DOHH2 (cell line): ENCODE measurements around the gene CACNG8.

Source experiments
- H3F3A ChIP-seq: fragments of 200-600 bp; sonication (generic), shearing (Covaris generic); 2 replicates; pipeline ENCODE4 v1.6.0; 2016; ENCODE audit warnings: antibody characterized with exemption, mild to moderate bottlenecking; ENCODE audit not compliant: control insufficient read depth, insufficient read depth
- H3K27ac ChIP-seq: fragments of 200-600 bp; sonication (generic); 2 replicates; pipeline ENCODE4 v1.5.1; 2014; ENCODE audit warnings: low read depth, mild to moderate bottlenecking, low read length, moderate library complexity
- H3K27me3 ChIP-seq: fragments of 200-600 bp; sonication (generic); 2 replicates; pipeline ENCODE4 v1.6.1; 2014; ENCODE audit warnings: mild to moderate bottlenecking, low read length, mixed read lengths; ENCODE audit not compliant: control insufficient read depth
- H3K36me3 ChIP-seq: fragments of 200-600 bp; sonication (generic); 2 replicates; pipeline ENCODE4 v1.6.1; 2014; ENCODE audit warnings: mild to moderate bottlenecking, low read length, moderate library complexity, mixed read lengths; ENCODE audit not compliant: control insufficient read depth
- H3K4me1 ChIP-seq: fragments of 200-600 bp; sonication (generic); 2 replicates; pipeline ENCODE4 v1.6.1; 2014; ENCODE audit warnings: mild to moderate bottlenecking, low read length, mixed read lengths; ENCODE audit not compliant: control insufficient read depth
- H3K4me2 ChIP-seq: fragments of 200-600 bp; sonication (generic); 2 replicates; pipeline ENCODE4 v1.6.0; 2014; ENCODE audit warnings: mild to moderate bottlenecking, low read length, moderate library complexity
- H3K4me3 ChIP-seq: fragments of 200-600 bp; sonication (generic); 2 replicates; pipeline ENCODE4 v1.5.1; 2014; ENCODE audit warnings: mild to moderate bottlenecking, low read length, mixed read lengths
- H3K79me2 ChIP-seq: fragments of 200-600 bp; sonication (generic); 2 replicates; pipeline ENCODE4 v1.6.1; 2014; ENCODE audit warnings: mild to moderate bottlenecking, low read length, mixed read lengths; ENCODE audit not compliant: control insufficient read depth
- H3K9me2 ChIP-seq: fragments of 200-600 bp; sonication (generic); replicated peaks from 2 replicates; pipeline ENCODE4 v1.6.1; 2014; ENCODE audit warnings: mild to moderate bottlenecking, low read length, mixed read lengths; ENCODE audit not compliant: control insufficient read depth
- H3K9me3 ChIP-seq: fragments of 200-600 bp; sonication (generic); 2 replicates; pipeline ENCODE4 v1.6.1; 2014; ENCODE audit warnings: antibody characterized with exemption, low read length, mixed read lengths; ENCODE audit not compliant: control insufficient read depth, insufficient read depth
- H4K20me1 ChIP-seq: fragments of 200-600 bp; sonication (generic); 2 replicates; pipeline ENCODE4 v1.6.0; 2014; ENCODE audit warnings: low read depth, mild to moderate bottlenecking, antibody characterized with exemption, low read length, moderate library complexity; ENCODE audit not compliant: control insufficient read depth, insufficient read depth
- CTCF ChIP-seq: fragments of 200-600 bp; sonication (generic); IDR thresholded peaks from one replicate; pipeline ENCODE4 v1.5.1; 2014; ENCODE audit warnings: antibody characterized with exemption, mild to moderate bottlenecking, low read depth, low read length; ENCODE audit not compliant: poor library complexity, severe bottlenecking
- EZH2phosphoT487 ChIP-seq: fragments of 200-600 bp; sonication (generic); IDR thresholded peaks from 2 replicates; pipeline ENCODE4 v1.6.1; 2017; ENCODE audit warnings: borderline replicate concordance, mild to moderate bottlenecking, antibody characterized with exemption, low read length, moderate library complexity, mixed read lengths

Gene CACNG8

GRCh38 chr19:53998223-53998622 lies 35.5 kb downstream of the CACNG8 start:
- no peak overlapping the region for H3K4me2 ChIP-seq
- H3K4me3 ChIP-seq: no peak overlapping the region
- no peaks in the 10 kb centered on the region for H3F3A ChIP-seq
- no peaks in the 10 kb centered on the region for H3K9me2 ChIP-seq
- no peaks in the 10 kb centered on the region for H3K79me2 ChIP-seq
- TF ChIP-seq CTCF: no peak
- no peak for TF ChIP-seq EZH2phosphoT487
- H3K36me3 ChIP-seq: no peaks in the 10 kb centered on the region
- no peaks in the 10 kb centered on the region for H4K20me1 ChIP-seq
- no peaks in the 10 kb centered on the region for H3K27me3 ChIP-seq
- no peak overlapping the region for H3K27ac ChIP-seq
- H3K4me1 ChIP-seq: no peaks in the 10 kb centered on the region
- no peaks in the 10 kb centered on the region for H3K9me3 ChIP-seq

GRCh38 chr19:53999694-54000093 lies 37.0 kb downstream of the CACNG8 start:
- no peaks in the 10 kb centered on the region for H3K79me2 ChIP-seq
- no peak overlapping the region for H3K27ac ChIP-seq
- no peak overlapping the region for H3K4me3 ChIP-seq
- H4K20me1 ChIP-seq: no peaks in the 10 kb centered on the region
- no peaks in the 10 kb centered on the region for H3K9me2 ChIP-seq
- no peaks in the 10 kb centered on the region for H3F3A ChIP-seq
- H3K9me3 ChIP-seq: no peaks in the 10 kb centered on the region
- H3K4me2 ChIP-seq: no peak overlapping the region
- H3K4me1 ChIP-seq: no peaks in the 10 kb centered on the region
- H3K36me3 ChIP-seq: no peaks in the 10 kb centered on the region
- no peaks in the 10 kb centered on the region for H3K27me3 ChIP-seq
- TF ChIP-seq CTCF (no peak), EZH2phosphoT487 (no peak)

DNA sequence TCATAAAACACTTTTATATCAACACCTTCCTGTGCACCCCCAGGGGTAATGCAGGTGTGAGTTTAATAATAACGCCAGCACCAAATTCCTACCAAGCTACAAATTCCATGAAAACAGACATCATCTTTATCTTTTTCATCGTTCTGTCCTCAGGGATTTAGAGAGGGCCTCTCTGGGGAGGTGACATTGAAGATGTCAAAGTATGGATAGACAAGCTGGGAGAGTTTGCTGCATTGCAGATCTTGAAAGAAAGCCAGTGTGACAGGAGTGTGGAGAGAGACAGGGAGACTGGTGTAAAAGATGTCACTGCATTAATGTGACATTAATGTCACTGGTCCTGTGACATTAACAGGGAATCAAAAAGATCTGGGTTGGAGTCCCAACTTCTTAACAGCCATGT lies 38.8 kb downstream of the CACNG8 start:
- no peaks in the 10 kb centered on the region for H4K20me1 ChIP-seq
- no peaks in the 10 kb centered on the region for H3K9me2 ChIP-seq
- H3K27me3 ChIP-seq: no peaks in the 10 kb centered on the region
- H3K4me3 ChIP-seq: no peak overlapping the region
- H3K4me2 ChIP-seq: no peak overlapping the region
- H3K36me3 ChIP-seq: no peaks in the 10 kb centered on the region
- no peaks in the 10 kb centered on the region for H3K79me2 ChIP-seq
- no peaks in the 10 kb centered on the region for H3F3A ChIP-seq
- H3K4me1 ChIP-seq: no peaks in the 10 kb centered on the region
- H3K27ac ChIP-seq: no peak overlapping the region
- TF ChIP-seq CTCF: no peak
- TF ChIP-seq EZH2phosphoT487: no peak
- no peaks in the 10 kb centered on the region for H3K9me3 ChIP-seq
